ENCODE measurements around the gene KCNK16. TPM values are rescaled to one million over a fixed set of nuclear protein-coding genes. Genes with fewer than 3 reads are reported as not detected.

KCNK16 gene
- polyA plus RNA-seq, 3 donors = not detected

GRCh38 chr6:39268171-39268570 lies 54.3 kb downstream of the KCNK16 start:
- no peak for DNase-seq
- Mint-ChIP-seq H3K27ac (no peak overlapping the region), H3K9me3 (peaks cover 0 to 3% (median 0%) of the 10 kb centered on the region in 7 donors), H3K4me3 (no peak overlapping the region), H3K4me1 (peaks cover 15% of the 10 kb centered on the region), H3K27me3 (ENCODE audit: low read depth in 3 of 3) (peaks cover 0 to 3% (median 1%) of the 10 kb centered on the region in 3 donors), H3K36me3 (no peaks in the 10 kb centered on the region)
- Histone ChIP-seq H4K20me1 (ENCODE audit: insufficient read depth, low read length) (no peaks in the 10 kb centered on the region), H3K4me3 (replicated peaks in 1 of 3; ENCODE audit: low read depth in 2 of 3, low read length in 3 of 3) (no peak overlapping the region), H3K79me2 (ENCODE audit: insufficient read depth, low read length) (no peaks in the 10 kb centered on the region), H3K36me3 (replicated peaks in 1 of 2; ENCODE audit: control insufficient read depth in 1 of 2, insufficient read depth in 2 of 2, low read length in 2 of 2) (no peaks in the 10 kb centered on the region), H3K4me2 (replicated peaks; ENCODE audit: extremely low read depth, low read length, poor library complexity, severe bottlenecking) (no peak overlapping the region), H2AFZ (ENCODE audit: insufficient read depth, low read depth, low read length, poor library complexity, severe bottlenecking) (no peak overlapping the region), H3K27me3 (ENCODE audit: control insufficient read depth in 2 of 2, insufficient read depth in 2 of 2, low read length in 2 of 2) (no peaks in the 10 kb centered on the region), H3K4me1 (ENCODE audit: control insufficient read depth in 1 of 2, insufficient read depth in 2 of 2, low read length in 2 of 2) (peaks cover 7 to 10% of the 10 kb centered on the region in 2 donors), H3K27ac (ENCODE audit: low read depth in 1 of 2, low read length in 2 of 2) (no peak overlapping the region), H3K9me3 (replicated peaks in 1 of 2; ENCODE audit: control insufficient read depth in 1 of 2, insufficient read depth in 1 of 2, low read length in 2 of 2) (no peaks in the 10 kb centered on the region), H3K9ac (ENCODE audit: insufficient read depth, low read length, poor library complexity, severe bottlenecking) (no peak overlapping the region)
- no CpG with 5 or more reads among the region's 7 CpGs for WGBS (ENCODE audit: insufficient coverage)
- intact Hi-C loops (cut with micrococcal nuclease) = no loop called here
- TF ChIP-seq CTCF (IDR thresholded peaks at IDR 0.05) = no peak

- intact Hi-C loops (cut with micrococcal nuclease) = no loop called here
- no peak for TF ChIP-seq CTCF (IDR thresholded peaks at IDR 0.05)
- Mint-ChIP-seq H3K27ac (no peak overlapping the region), H3K4me3 (no peak overlapping the region), H3K36me3 (no peaks in the 10 kb centered on the region), H3K4me1 (peaks cover 15% of the 10 kb centered on the region), H3K9me3 (no peaks in the 10 kb centered on the region), H3K27me3 (ENCODE audit: low read depth in 3 of 3) (no peaks in the 10 kb centered on the region)
- DNase-seq = no peak
- WGBS (ENCODE audit: insufficient coverage) = 100% methylated on average over 1 of the region's 5 CpGs
- Histone ChIP-seq H3K9ac (ENCODE audit: insufficient read depth, low read length, poor library complexity, severe bottlenecking) (no peak overlapping the region), H2AFZ (ENCODE audit: insufficient read depth, low read depth, low read length, poor library complexity, severe bottlenecking) (no peak overlapping the region), H3K4me3 (replicated peaks in 1 of 3; ENCODE audit: low read depth in 2 of 3, low read length in 3 of 3) (no peak overlapping the region), H3K9me3 (replicated peaks in 1 of 2; ENCODE audit: control insufficient read depth in 1 of 2, insufficient read depth in 1 of 2, low read length in 2 of 2) (no peaks in the 10 kb centered on the region), H3K36me3 (replicated peaks in 1 of 2; ENCODE audit: control insufficient read depth in 1 of 2, insufficient read depth in 2 of 2, low read length in 2 of 2) (no peaks in the 10 kb centered on the region), H3K27me3 (ENCODE audit: control insufficient read depth in 2 of 2, insufficient read depth in 2 of 2, low read length in 2 of 2) (no peaks in the 10 kb centered on the region), H3K79me2 (ENCODE audit: insufficient read depth, low read length) (no peaks in the 10 kb centered on the region), H4K20me1 (ENCODE audit: insufficient read depth, low read length) (no peaks in the 10 kb centered on the region), H3K27ac (ENCODE audit: low read depth in 1 of 2, low read length in 2 of 2) (no peak overlapping the region), H3K4me1 (ENCODE audit: control insufficient read depth in 1 of 2, insufficient read depth in 2 of 2, low read length in 2 of 2) (peaks cover 7 to 12% of the 10 kb centered on the region in 2 donors), H3K4me2 (replicated peaks; ENCODE audit: extremely low read depth, low read length, poor library complexity, severe bottlenecking) (no peak overlapping the region)
Measured at GRCh38 chr6:39266782-39267355, 55.6 kb downstream of the KCNK16 start.
